Endodermal cell (in vitro differentiated cells): ENCODE results near the gene SLIT1. TPM values are rescaled to one million over a fixed set of nuclear protein-coding genes. Genes with fewer than 3 reads are reported as not detected.

Experiments used
- DNase-seq: peaks from one replicate; pipeline ENCODE4 v3.0.0-alpha.2; 2017
- H3K27ac ChIP-seq: 2 replicates; pipeline ENCODE4 v1.5.1; 2013; ENCODE audit warnings: mild to moderate bottlenecking, low read depth, low read length, moderate library complexity
- H3K27me3 ChIP-seq: 2 replicates; pipeline ENCODE4 v1.6.1; 2013; ENCODE audit warnings: mild to moderate bottlenecking, low read length, moderate library complexity; ENCODE audit not compliant: insufficient read depth, control insufficient read depth, poor library complexity, severe bottlenecking
- H3K36me3 ChIP-seq: 2 replicates; pipeline ENCODE4 v1.7.0; 2013; ENCODE audit warnings: mild to moderate bottlenecking, low read length, moderate library complexity; ENCODE audit not compliant: control insufficient read depth, insufficient read depth
- H3K4me1 ChIP-seq: one replicate; pipeline ENCODE4 v1.7.0; 2013; ENCODE audit warnings: low read length; ENCODE audit not compliant: control insufficient read depth, insufficient read depth
- H3K4me3 ChIP-seq: 2 replicates; pipeline ENCODE4 v1.5.1; 2013; ENCODE audit warnings: mild to moderate bottlenecking, low read length, moderate library complexity
- H3K9ac ChIP-seq: 2 replicates; pipeline ENCODE4 v1.6.1; 2013; ENCODE audit warnings: mild to moderate bottlenecking, low read length, moderate library complexity; ENCODE audit not compliant: poor library complexity, severe bottlenecking; ENCODE audit errors: extremely low read depth
- H3K9me3 ChIP-seq: 2 replicates; pipeline ENCODE4 v1.6.1; 2013; ENCODE audit warnings: mild to moderate bottlenecking, low read length, moderate library complexity; ENCODE audit not compliant: control insufficient read depth
- H3K27ac Mint-ChIP-seq: 2 replicates; pipeline ENCODE4 v1.8.0; 2020; ENCODE audit warnings: mixed read lengths
- H3K27me3 Mint-ChIP-seq: 2 replicates; pipeline ENCODE4 v1.8.0; 2021; ENCODE audit warnings: mild to moderate bottlenecking, mixed read lengths; ENCODE audit not compliant: insufficient read depth
- H3K36me3 Mint-ChIP-seq: 2 replicates; pipeline ENCODE4 v1.8.0; 2020; ENCODE audit warnings: low read depth, mixed read lengths
- H3K4me1 Mint-ChIP-seq: 2 replicates; pipeline ENCODE4 v1.8.0; 2020; ENCODE audit warnings: mixed read lengths
- H3K4me3 Mint-ChIP-seq: 2 replicates; pipeline ENCODE4 v1.8.0; 2020; ENCODE audit warnings: mild to moderate bottlenecking, moderate library complexity, mixed read lengths
- H3K9me3 Mint-ChIP-seq: 2 replicates; pipeline ENCODE4 v1.8.0; 2020; ENCODE audit warnings: mild to moderate bottlenecking, mixed read lengths
- WGBS, 2 experiments: methylation state at CpG; one replicate each; pipeline versions ENCODE4 v1.1.5 to v1.1.7; 2013; ENCODE audit warnings: missing lambda C conversion rate in 2 of 2, mixed read lengths in 1 of 2; ENCODE audit not compliant: insufficient coverage in 1 of 2, insufficient read length in 1 of 2; 5-methylcytosine and 5-hydroxymethylcytosine counted together
- total RNA-seq, 2 donors: library from RNA; stranded (reverse); fragmentation: NEBNext Ultra II Directional in 1 of 2; extraction: Animal tissue kit (Norgen Biotek cat#: 25700) in 1 of 2; gene quantifications; 2 replicates in 1 of 2; 3 replicates in 1 of 2; pipeline ENCODE4 v1.2.1, GENCODE V29; 2021
- TF ChIP-seq, protein P1 (sequence below): fragments of 200-600 bp; sonication (generic); conservative IDR thresholded peaks from 2 replicates; pipeline ENCODE4 v1.5.0; 2021; ENCODE audit warnings: antibody characterized with exemption, mild to moderate bottlenecking

Gene SLIT1
- total RNA-seq, 2 donors from 2014 or later = 0.97 to 2.4 TPM

DNA sequence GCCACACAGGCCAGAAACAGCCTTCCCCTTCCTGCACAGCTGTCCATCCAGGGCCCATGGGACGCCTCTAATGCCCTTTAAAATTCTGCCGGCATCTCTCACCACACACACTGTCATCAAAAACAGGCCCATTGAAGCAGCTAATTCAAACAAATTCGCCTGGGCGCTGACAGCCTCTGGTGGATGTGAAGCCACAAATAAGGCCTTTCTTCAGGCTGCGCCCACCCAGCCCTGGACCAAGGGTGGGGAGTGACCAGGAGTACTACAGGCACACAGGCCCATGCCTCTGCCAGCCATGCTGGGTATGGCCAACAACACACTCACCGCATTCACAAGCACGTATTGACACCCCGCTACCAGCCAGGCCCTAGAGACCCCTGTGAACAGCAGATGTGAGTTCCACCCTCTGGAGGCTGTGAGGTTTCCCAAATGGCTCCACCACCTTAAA, 54.6 kb downstream of the SLIT1 start:
- H3K9ac ChIP-seq = no peak overlapping the region
- Mint-ChIP-seq H3K4me1 (no peaks in the 10 kb centered on the region), H3K27me3 (no peaks in the 10 kb centered on the region), H3K4me3 (no peak overlapping the region), H3K9me3 (no peaks in the 10 kb centered on the region), H3K36me3 (no peaks in the 10 kb centered on the region), H3K27ac (no peak overlapping the region)
- H3K4me3 ChIP-seq = no peak overlapping the region
- DNase-seq = no peak
- H3K9me3 ChIP-seq = no peaks in the 10 kb centered on the region
- TF ChIP-seq, protein P1, sequence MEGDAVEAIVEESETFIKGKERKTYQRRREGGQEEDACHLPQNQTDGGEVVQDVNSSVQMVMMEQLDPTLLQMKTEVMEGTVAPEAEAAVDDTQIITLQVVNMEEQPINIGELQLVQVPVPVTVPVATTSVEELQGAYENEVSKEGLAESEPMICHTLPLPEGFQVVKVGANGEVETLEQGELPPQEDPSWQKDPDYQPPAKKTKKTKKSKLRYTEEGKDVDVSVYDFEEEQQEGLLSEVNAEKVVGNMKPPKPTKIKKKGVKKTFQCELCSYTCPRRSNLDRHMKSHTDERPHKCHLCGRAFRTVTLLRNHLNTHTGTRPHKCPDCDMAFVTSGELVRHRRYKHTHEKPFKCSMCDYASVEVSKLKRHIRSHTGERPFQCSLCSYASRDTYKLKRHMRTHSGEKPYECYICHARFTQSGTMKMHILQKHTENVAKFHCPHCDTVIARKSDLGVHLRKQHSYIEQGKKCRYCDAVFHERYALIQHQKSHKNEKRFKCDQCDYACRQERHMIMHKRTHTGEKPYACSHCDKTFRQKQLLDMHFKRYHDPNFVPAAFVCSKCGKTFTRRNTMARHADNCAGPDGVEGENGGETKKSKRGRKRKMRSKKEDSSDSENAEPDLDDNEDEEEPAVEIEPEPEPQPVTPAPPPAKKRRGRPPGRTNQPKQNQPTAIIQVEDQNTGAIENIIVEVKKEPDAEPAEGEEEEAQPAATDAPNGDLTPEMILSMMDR = peak; percentile 21
- no peaks in the 10 kb centered on the region for H3K27me3 ChIP-seq
- no peaks in the 10 kb centered on the region for H3K36me3 ChIP-seq
- no peaks in the 10 kb centered on the region for H3K4me1 ChIP-seq
- H3K27ac ChIP-seq = no peak overlapping the region
- 83 to 93% methylated on average over 3 to 8 of the region's 8 CpGs for WGBS, 2 experiments

DNA sequence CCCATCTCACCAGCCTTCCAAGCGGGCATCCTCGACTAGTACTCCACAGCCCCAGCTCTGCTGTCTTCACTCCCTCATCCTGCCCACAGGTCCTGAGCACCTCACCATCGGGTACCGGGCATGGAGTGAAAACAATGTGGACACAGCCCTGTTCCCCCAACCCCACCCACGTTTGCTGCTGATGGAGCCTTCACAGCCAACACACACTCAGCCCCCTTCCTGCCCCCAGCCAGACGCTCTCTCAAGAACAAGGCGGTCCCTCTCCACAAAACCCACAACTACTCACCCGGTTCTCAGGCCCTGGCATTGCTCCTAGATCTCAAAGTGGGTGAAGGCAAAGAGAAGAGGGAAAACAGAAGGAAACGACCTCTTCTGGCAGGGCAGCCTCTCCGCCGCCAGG, 56.1 kb downstream of the SLIT1 start:
- Histone ChIP-seq H3K27me3 (no peaks in the 10 kb centered on the region), H3K4me3 (no peak overlapping the region), H3K9ac (no peak overlapping the region), H3K27ac (no peak overlapping the region), H3K9me3 (no peaks in the 10 kb centered on the region), H3K36me3 (no peaks in the 10 kb centered on the region), H3K4me1 (no peaks in the 10 kb centered on the region)
- H3K9me3 Mint-ChIP-seq = no peaks in the 10 kb centered on the region
- H3K4me3 Mint-ChIP-seq = no peak overlapping the region
- H3K27me3 Mint-ChIP-seq = no peaks in the 10 kb centered on the region
- DNase-seq = no peak
- 78 to 95% methylated on average over 3 to 9 of the region's 11 CpGs for WGBS, 2 experiments
- no peak overlapping the region for H3K27ac Mint-ChIP-seq
- no peaks in the 10 kb centered on the region for H3K36me3 Mint-ChIP-seq
- TF ChIP-seq, protein P1 = no peak
- H3K4me1 Mint-ChIP-seq = no peaks in the 10 kb centered on the region

DNA sequence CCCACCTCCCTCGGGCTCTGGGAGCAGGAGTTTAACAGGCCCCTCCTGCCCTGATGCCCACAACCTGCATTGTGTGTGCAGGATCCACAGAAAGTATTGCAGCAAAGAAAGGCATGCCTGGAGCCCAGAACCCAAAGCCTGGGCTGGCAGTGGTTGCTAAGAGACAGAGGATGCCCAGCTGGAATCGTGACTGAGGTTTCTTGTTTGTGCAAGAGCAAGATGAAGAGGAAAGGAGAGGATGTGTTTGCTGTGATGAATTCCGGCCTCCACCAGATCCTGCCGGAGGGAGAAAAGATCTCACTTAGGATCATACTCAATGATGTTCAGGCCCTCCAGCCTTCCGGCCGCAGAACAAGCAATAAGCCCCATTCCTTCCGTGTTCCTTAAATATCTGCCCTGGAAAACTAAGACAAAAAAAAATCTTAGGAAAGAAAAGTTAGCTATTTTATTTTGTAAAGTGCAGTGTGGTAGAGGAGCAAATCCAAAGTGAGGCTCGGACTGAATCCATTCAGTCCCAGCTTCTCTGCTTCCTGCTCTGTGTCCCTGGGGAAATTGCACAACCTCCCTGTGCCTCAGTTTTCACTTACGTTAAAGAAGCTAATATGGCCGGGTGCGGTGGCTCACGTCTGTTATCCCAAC, 57.1 kb downstream of the SLIT1 start:
- no peaks in the 10 kb centered on the region for H3K9me3 Mint-ChIP-seq
- no peaks in the 10 kb centered on the region for H3K4me1 ChIP-seq

More for the DNA sequence above, 57.1 kb downstream of the SLIT1 start:
- H3K9ac ChIP-seq = no peak overlapping the region
- no peak overlapping the region for H3K4me3 ChIP-seq
- H3K4me1 Mint-ChIP-seq = no peaks in the 10 kb centered on the region
- no peak overlapping the region for H3K27ac Mint-ChIP-seq
- H3K36me3 ChIP-seq = no peaks in the 10 kb centered on the region
- peak overlapping the region; percentile 81 for H3K27ac ChIP-seq
- no peak for DNase-seq
- H3K9me3 ChIP-seq = no peaks in the 10 kb centered on the region
- H3K27me3 Mint-ChIP-seq = no peaks in the 10 kb centered on the region
- no peak overlapping the region for H3K4me3 Mint-ChIP-seq
- no peaks in the 10 kb centered on the region for H3K27me3 ChIP-seq
- 83 to 90% methylated on average over 8 to 11 of the region's 12 CpGs for WGBS, 2 experiments
- no peaks in the 10 kb centered on the region for H3K36me3 Mint-ChIP-seq
- TF ChIP-seq, protein P1 = no peak
